Measurements from ENCODE around the gene TBC1D30. TPM values are rescaled to one million over a fixed set of nuclear protein-coding genes. Genes with fewer than 3 reads are reported as not detected.

Gene TBC1D30
- polyA plus RNA-seq, 3 donors: 0.34 to 9.8 (median 2.5) TPM

Other genes with a start within 250 kb of the TBC1D30 start
- 10 to 100 TPM in 2 of 3 donors, 1 to 10 TPM in 1; 7.5 to 37.0 (median 21.5) TPM for gene RASSF3, start 214.2 kb upstream of the TBC1D30 start, polyA plus RNA-seq
- gene GNS, start 65.2 kb upstream of the TBC1D30 start, polyA plus RNA-seq: 10 to 100 TPM; 19.1 to 89.2 (median 29.9) TPM